Panc1 (cell line): ENCODE measurements around the gene LRBA.

ENCODE experiments used
- CTCF ChIP-seq: fragments of 450-650 bp; IDR thresholded peaks from 2 replicates; pipeline ENCODE4 v1.5.1; 2017; ENCODE audit warnings: mild to moderate bottlenecking
- REST ChIP-seq, 2 experiments: IDR thresholded peaks; 2 replicates each; pipeline ENCODE4 v1.6.1; 2011 to 2012; ENCODE audit warnings: low read depth in 2 of 2, control low read depth in 1 of 2, low read length in 1 of 2, mild to moderate bottlenecking in 1 of 2, moderate library complexity in 1 of 2; ENCODE audit not compliant: insufficient read depth in 1 of 2

- TF ChIP-seq REST (IDR thresholded peaks at IDR 0.05; ENCODE audit: insufficient read depth in 1 of 2, low read depth in 2 of 2, low read length in 1 of 2) (no peak), CTCF (no peak)
Measured at GRCh38 chr4:150371869-150372268, 643.2 kb downstream of the LRBA start.
